ENCODE measurements around the gene PALB2. TPM values are rescaled to one million over a fixed set of nuclear protein-coding genes. Genes with fewer than 3 reads are reported as not detected.
A peak's percentile ranks its signal among the peaks of the same experiment; 100 is the strongest.
"Not testable (repeated sequence)": the region's sequence is repeated elsewhere in the genome, so short reads cannot be mapped to it uniquely, and the experiment has no call there.

The PALB2 gene
- polyA plus RNA-seq, 1 donor = 17.3 TPM

GRCh38 chr16:23583271-23583670 lies 57.8 kb downstream of the PALB2 start:
- H3K27me3 ChIP-seq (ENCODE audit: control insufficient read depth, insufficient read depth, low read length); H3K9me3 ChIP-seq (ENCODE audit: control insufficient read depth, low read depth, low read length); H3K4me3 ChIP-seq (ENCODE audit: low read length); H3K4me1 ChIP-seq (ENCODE audit: control insufficient read depth, insufficient read depth, low read length); DNase-seq; H3K27ac ChIP-seq (ENCODE audit: low read length): not testable (repeated sequence)
- WGBS (ENCODE audit: insufficient coverage, low lambda C conversion rate) = no CpG with 5 or more reads among the region's 30 CpGs
- peaks cover 54% of the 10 kb centered on the region for H3K36me3 ChIP-seq (ENCODE audit: control insufficient read depth, insufficient read depth, low read length)

DNA sequence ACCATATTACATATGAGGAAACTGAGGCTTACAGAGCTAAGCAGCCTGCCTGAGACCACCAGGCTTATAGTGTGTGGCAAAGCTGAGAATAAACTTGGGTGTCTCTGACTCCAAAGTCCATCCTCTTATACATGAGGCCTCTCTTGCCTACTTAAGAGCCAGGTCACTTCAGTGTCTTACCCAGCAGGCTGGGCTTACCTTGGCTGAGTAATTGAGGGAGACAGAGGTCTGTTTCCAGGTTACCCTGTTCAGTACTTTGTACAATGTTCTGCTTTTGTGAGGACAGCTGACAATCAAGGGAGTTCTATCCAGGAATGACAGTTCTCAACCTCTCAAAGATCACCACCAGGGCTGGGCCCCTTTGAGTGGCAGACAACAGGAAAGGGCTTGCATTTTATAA lies 59.3 kb downstream of the PALB2 start:
- peaks cover 42% of the 10 kb centered on the region for H3K36me3 ChIP-seq (ENCODE audit: control insufficient read depth, insufficient read depth, low read length)
- no peak overlapping the region for H3K4me3 ChIP-seq (ENCODE audit: low read length)
- DNase-seq = peak; percentile 22 to 58
- H3K27ac ChIP-seq (ENCODE audit: low read length) = no peak overlapping the region
- no peaks in the 10 kb centered on the region for H3K27me3 ChIP-seq (ENCODE audit: control insufficient read depth, insufficient read depth, low read length)
- no peaks in the 10 kb centered on the region for H3K4me1 ChIP-seq (ENCODE audit: control insufficient read depth, insufficient read depth, low read length)
- H3K9me3 ChIP-seq (ENCODE audit: control insufficient read depth, low read depth, low read length) = no peaks in the 10 kb centered on the region

DNA sequence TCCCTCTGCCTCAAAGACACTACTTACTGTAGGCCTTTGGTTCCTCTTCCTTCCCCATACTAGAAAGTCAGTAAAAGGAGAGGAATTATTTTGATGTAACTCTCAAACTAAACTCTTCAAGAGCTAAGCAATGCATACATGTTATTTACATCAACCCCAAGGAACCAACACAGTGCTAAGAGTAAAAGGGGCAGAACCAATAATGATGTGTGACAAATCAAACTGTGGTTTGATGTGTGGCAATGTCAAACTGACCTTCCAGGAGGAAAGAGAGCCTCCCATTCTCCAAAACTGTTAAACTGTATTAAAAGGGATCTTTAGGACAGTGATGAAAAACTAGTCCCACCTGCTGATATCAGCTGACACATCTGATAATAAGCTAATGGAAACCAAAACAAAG lies 60.7 kb downstream of the PALB2 start:
- DNase-seq = no peak
- no peak overlapping the region for H3K4me3 ChIP-seq (ENCODE audit: low read length)
- H3K27ac ChIP-seq (ENCODE audit: low read length) = no peak overlapping the region
- no peaks in the 10 kb centered on the region for H3K27me3 ChIP-seq (ENCODE audit: control insufficient read depth, insufficient read depth, low read length)
- no peaks in the 10 kb centered on the region for H3K9me3 ChIP-seq (ENCODE audit: control insufficient read depth, low read depth, low read length)
- H3K36me3 ChIP-seq (ENCODE audit: control insufficient read depth, insufficient read depth, low read length) = peaks cover 40% of the 10 kb centered on the region
- H3K4me1 ChIP-seq (ENCODE audit: control insufficient read depth, insufficient read depth, low read length) = no peaks in the 10 kb centered on the region

DNA sequence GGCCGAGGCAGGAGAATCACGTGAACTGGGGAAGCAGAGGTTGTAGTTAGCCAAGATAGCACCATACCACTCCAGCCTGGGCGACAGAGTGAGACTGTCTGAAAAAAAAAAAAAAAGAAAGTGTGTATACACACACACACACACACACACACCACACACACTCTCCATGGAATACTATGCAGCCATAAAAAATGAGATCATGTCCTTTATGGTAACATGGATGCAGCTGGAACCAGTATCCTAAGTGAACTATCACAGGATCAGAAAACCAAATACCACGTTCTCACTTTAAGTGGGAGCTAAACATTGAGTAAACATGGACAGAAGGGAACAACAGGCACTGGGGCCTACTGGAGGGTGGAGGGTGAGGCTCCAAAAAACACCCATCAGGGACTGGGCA lies 61.7 kb downstream of the PALB2 start:
- peaks cover 35% of the 10 kb centered on the region for H3K36me3 ChIP-seq (ENCODE audit: control insufficient read depth, insufficient read depth, low read length)
- H3K9me3 ChIP-seq (ENCODE audit: control insufficient read depth, low read depth, low read length) = no peaks in the 10 kb centered on the region
- no peak for DNase-seq

GRCh38 chr16:23578101-23578830 lies 62.8 kb downstream of the PALB2 start:
- H3K9me3 ChIP-seq (ENCODE audit: control insufficient read depth, low read depth, low read length) = no peaks in the 10 kb centered on the region
- peaks cover 41% of the 10 kb centered on the region for H3K36me3 ChIP-seq (ENCODE audit: control insufficient read depth, insufficient read depth, low read length)
- no peak overlapping the region for H3K27ac ChIP-seq (ENCODE audit: low read length)
- H3K4me1 ChIP-seq (ENCODE audit: control insufficient read depth, insufficient read depth, low read length) = no peaks in the 10 kb centered on the region
- no peak for DNase-seq
- H3K27me3 ChIP-seq (ENCODE audit: control insufficient read depth, insufficient read depth, low read length) = no peaks in the 10 kb centered on the region
- no peak overlapping the region for H3K4me3 ChIP-seq (ENCODE audit: low read length)
- WGBS (ENCODE audit: insufficient coverage, low lambda C conversion rate) = no CpG with 5 or more reads among the region's 5 CpGs

More for the DNA sequence above, 61.7 kb downstream of the PALB2 start:
- no peak overlapping the region for H3K4me3 ChIP-seq (ENCODE audit: low read length)
- no peaks in the 10 kb centered on the region for H3K27me3 ChIP-seq (ENCODE audit: control insufficient read depth, insufficient read depth, low read length)
- no CpG with 5 or more reads among the region's 4 CpGs for WGBS (ENCODE audit: insufficient coverage, low lambda C conversion rate)
- H3K27ac ChIP-seq (ENCODE audit: low read length) = no peak overlapping the region
- no peaks in the 10 kb centered on the region for H3K4me1 ChIP-seq (ENCODE audit: control insufficient read depth, insufficient read depth, low read length)

DNA sequence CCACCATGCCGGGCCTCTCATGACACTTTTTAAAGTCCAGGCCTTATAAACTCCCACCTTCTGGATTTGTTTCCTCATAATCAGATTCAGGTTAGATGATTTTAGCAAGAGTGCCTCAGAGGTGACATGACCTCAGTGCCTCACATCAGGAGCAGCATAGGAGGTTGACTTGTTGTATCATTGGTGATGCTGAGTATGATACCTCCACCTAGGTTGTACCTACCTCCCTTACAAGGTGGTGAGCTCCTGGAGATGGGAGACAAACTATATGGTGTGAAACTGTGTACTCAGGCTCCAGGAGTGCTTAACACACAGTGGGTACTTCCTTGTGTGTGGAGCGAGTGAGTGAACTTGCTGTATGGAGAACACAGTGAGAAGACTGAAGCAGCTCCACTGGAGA lies 63.6 kb downstream of the PALB2 start:
- H3K27me3 ChIP-seq (ENCODE audit: control insufficient read depth, insufficient read depth, low read length) = no peaks in the 10 kb centered on the region
- H3K27ac ChIP-seq (ENCODE audit: low read length) = no peak overlapping the region
- H3K4me3 ChIP-seq (ENCODE audit: low read length) = no peak overlapping the region
- H3K36me3 ChIP-seq (ENCODE audit: control insufficient read depth, insufficient read depth, low read length) = peaks cover 46% of the 10 kb centered on the region
- no CpG with 5 or more reads among the region's 2 CpGs for WGBS (ENCODE audit: insufficient coverage, low lambda C conversion rate)
- H3K9me3 ChIP-seq (ENCODE audit: control insufficient read depth, low read depth, low read length) = no peaks in the 10 kb centered on the region
- DNase-seq = no peak
- H3K4me1 ChIP-seq (ENCODE audit: control insufficient read depth, insufficient read depth, low read length) = no peaks in the 10 kb centered on the region

- DNase-seq = no peak
- H3K36me3 ChIP-seq (ENCODE audit: control insufficient read depth, insufficient read depth, low read length) = peaks cover 55% of the 10 kb centered on the region
- no peaks in the 10 kb centered on the region for H3K27me3 ChIP-seq (ENCODE audit: control insufficient read depth, insufficient read depth, low read length)
- no peak overlapping the region for H3K4me3 ChIP-seq (ENCODE audit: low read length)
- H3K27ac ChIP-seq (ENCODE audit: low read length) = no peak overlapping the region
- WGBS (ENCODE audit: insufficient coverage, low lambda C conversion rate) = no CpG with 5 or more reads among the region's 3 CpGs
- H3K9me3 ChIP-seq (ENCODE audit: control insufficient read depth, low read depth, low read length) = no peaks in the 10 kb centered on the region
- no peaks in the 10 kb centered on the region for H3K4me1 ChIP-seq (ENCODE audit: control insufficient read depth, insufficient read depth, low read length)
These were observed 65.3 kb downstream of the PALB2 start for GRCh38 chr16:23575834-23576233.

GRCh38 chr16:23573817-23574216 lies 67.3 kb downstream of the PALB2 start:
- WGBS (ENCODE audit: insufficient coverage, low lambda C conversion rate) = no CpG with 5 or more reads among the region's 5 CpGs
- Histone ChIP-seq H3K4me1 (ENCODE audit: control insufficient read depth, insufficient read depth, low read length) (no peaks in the 10 kb centered on the region), H3K4me3 (ENCODE audit: low read length) (no peak overlapping the region), H3K27me3 (ENCODE audit: control insufficient read depth, insufficient read depth, low read length) (no peaks in the 10 kb centered on the region), H3K9me3 (ENCODE audit: control insufficient read depth, low read depth, low read length) (no peaks in the 10 kb centered on the region), H3K27ac (ENCODE audit: low read length) (no peak overlapping the region), H3K36me3 (ENCODE audit: control insufficient read depth, insufficient read depth, low read length) (peaks cover 57% of the 10 kb centered on the region)
- DNase-seq = no peak

- Histone ChIP-seq H3K27me3 (ENCODE audit: control insufficient read depth, insufficient read depth, low read length) (no peaks in the 10 kb centered on the region), H3K36me3 (ENCODE audit: control insufficient read depth, insufficient read depth, low read length) (peaks cover 68% of the 10 kb centered on the region), H3K27ac (ENCODE audit: low read length) (no peak overlapping the region), H3K4me1 (ENCODE audit: control insufficient read depth, insufficient read depth, low read length) (no peaks in the 10 kb centered on the region), H3K9me3 (ENCODE audit: control insufficient read depth, low read depth, low read length) (no peaks in the 10 kb centered on the region), H3K4me3 (ENCODE audit: low read length) (no peak overlapping the region)
- DNase-seq = no peak
- 80% methylated on average over 1 of the region's 9 CpGs for WGBS (ENCODE audit: insufficient coverage, low lambda C conversion rate)
These were observed 68.7 kb downstream of the PALB2 start for GRCh38 chr16:23572394-23572793.

GRCh38 chr16:23571895-23572294 lies 69.2 kb downstream of the PALB2 start:
- H3K4me3 ChIP-seq (ENCODE audit: low read length) = no peak overlapping the region
- WGBS (ENCODE audit: insufficient coverage, low lambda C conversion rate) = no CpG with 5 or more reads among the region's 5 CpGs

DNA sequence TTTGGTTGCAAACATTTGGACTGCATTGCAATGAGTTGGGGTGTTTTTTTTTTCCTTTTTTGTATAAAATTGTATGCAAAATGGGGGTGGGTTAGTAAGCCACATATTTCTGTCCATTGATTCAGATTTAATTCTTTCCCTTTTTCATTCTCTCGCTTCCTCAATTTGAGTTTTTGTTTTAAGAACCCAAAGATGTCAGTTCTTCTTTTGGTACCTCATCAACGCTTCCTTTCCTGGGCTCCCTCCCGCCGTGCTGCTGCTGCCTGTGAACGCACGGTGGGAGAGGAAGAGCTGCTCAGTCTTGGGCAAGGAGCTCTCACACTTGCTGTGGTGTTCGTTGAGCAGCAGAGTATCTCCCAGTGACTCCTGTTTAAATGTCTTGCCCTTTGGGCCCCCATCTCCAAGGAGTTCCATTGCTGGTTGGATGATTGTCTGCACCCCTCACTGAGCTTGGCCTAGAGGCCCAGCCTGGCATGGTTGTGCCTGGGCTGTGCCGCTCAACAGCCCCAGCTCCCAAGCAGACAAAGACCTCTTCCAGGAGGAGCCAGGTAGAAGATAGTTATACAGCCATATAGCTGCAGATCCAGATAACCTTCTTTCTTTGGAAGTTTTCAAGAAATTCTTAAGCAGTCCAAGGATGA lies 70.0 kb downstream of the PALB2 start:
- no peaks in the 10 kb centered on the region for H3K27me3 ChIP-seq (ENCODE audit: control insufficient read depth, insufficient read depth, low read length)
- H3K4me1 ChIP-seq (ENCODE audit: control insufficient read depth, insufficient read depth, low read length) = no peaks in the 10 kb centered on the region
- peaks cover 75% of the 10 kb centered on the region for H3K36me3 ChIP-seq (ENCODE audit: control insufficient read depth, insufficient read depth, low read length)
- H3K4me3 ChIP-seq (ENCODE audit: low read length) = no peak overlapping the region
- no peak overlapping the region for H3K27ac ChIP-seq (ENCODE audit: low read length)
- DNase-seq = no peak
- no peaks in the 10 kb centered on the region for H3K9me3 ChIP-seq (ENCODE audit: control insufficient read depth, low read depth, low read length)
- 100% methylated on average over 2 of the region's 8 CpGs for WGBS (ENCODE audit: insufficient coverage, low lambda C conversion rate)

More at GRCh38 chr16:23571895-23572294, 69.2 kb downstream of the PALB2 start:
- no peak for DNase-seq
- Histone ChIP-seq H3K27ac (ENCODE audit: low read length) (no peak overlapping the region), H3K36me3 (ENCODE audit: control insufficient read depth, insufficient read depth, low read length) (peaks cover 73% of the 10 kb centered on the region), H3K4me1 (ENCODE audit: control insufficient read depth, insufficient read depth, low read length) (no peaks in the 10 kb centered on the region), H3K27me3 (ENCODE audit: control insufficient read depth, insufficient read depth, low read length) (no peaks in the 10 kb centered on the region), H3K9me3 (ENCODE audit: control insufficient read depth, low read depth, low read length) (no peaks in the 10 kb centered on the region)
